HG03060 (cell line): Measurements from ENCODE around the gene PADI2.
"Not testable (repeated sequence)": the region's sequence is repeated elsewhere in the genome, so short reads cannot be mapped to it uniquely, and the experiment has no call there.

Experiments
- ATAC-seq: cut with Tn5 transposase; IDR thresholded peaks from one replicate; pipeline ENCODE4 v1.9.1; 2021; ENCODE audit warnings: low read depth, moderate number of reproducible peaks; ENCODE audit not compliant: unreplicated experiment

PADI2 gene

GRCh38 chr1:17091252-17091651 is 28.0 kb downstream of the PADI2 start:
- ATAC-seq = no peak

GRCh38 chr1:17089506-17089905 is 29.7 kb downstream of the PADI2 start:
- ATAC-seq = no peak

- ATAC-seq = no peak
Observed at GRCh38 chr1:17086751-17087150, 32.5 kb downstream of the PADI2 start.

- no peak for ATAC-seq
Observed at GRCh38 chr1:17084787-17085186, 34.5 kb downstream of the PADI2 start.

- no peak for ATAC-seq
Observed at GRCh38 chr1:17082761-17083160, 36.5 kb downstream of the PADI2 start.

- ATAC-seq = no peak
Observed at GRCh38 chr1:17081439-17081838, 37.8 kb downstream of the PADI2 start.

GRCh38 chr1:17080880-17081279 is 38.4 kb downstream of the PADI2 start:
- no peak for ATAC-seq

GRCh38 chr1:17080085-17080759 is 39.0 kb downstream of the PADI2 start:
- no peak for ATAC-seq

GRCh38 chr1:17078991-17079868 is 40.0 kb downstream of the PADI2 start:
- no peak for ATAC-seq

- no peak for ATAC-seq
Observed at GRCh38 chr1:17075470-17076255, 43.6 kb downstream of the PADI2 start.

GRCh38 chr1:17071794-17072193 is 47.5 kb downstream of the PADI2 start:
- no peak for ATAC-seq

- ATAC-seq = no peak
Observed at GRCh38 chr1:17070163-17070525, 49.1 kb downstream of the PADI2 start.

- ATAC-seq = no peak
Observed at GRCh38 chr1:17069452-17070162, 49.6 kb downstream of the PADI2 start.

- no peak for ATAC-seq
Observed at GRCh38 chr1:17068789-17069188, 50.5 kb downstream of the PADI2 start.

GRCh38 chr1:17067465-17068240 is 51.6 kb downstream of the PADI2 start:
- ATAC-seq = no peak

GRCh38 chr1:17067069-17067426 is 52.2 kb downstream of the PADI2 start:
- no peak for ATAC-seq

- ATAC-seq = no peak
Observed at GRCh38 chr1:17066361-17067068, 52.7 kb downstream of the PADI2 start.

- ATAC-seq = no peak
Observed at GRCh38 chr1:17065666-17066065, 53.6 kb downstream of the PADI2 start.

- not testable (repeated sequence) for ATAC-seq
Observed at GRCh38 chr1:17062751-17063150, 56.5 kb downstream of the PADI2 start.
